Esophagus squamous epithelium (tissue), 4 donors: ENCODE data around the gene ASPRV1.

ENCODE experiments used
- CTCF ChIP-seq, 6 experiments: fragments of 450-650 bp in 4 of 6; fragments of 200-600 bp in 2 of 6; sonication (generic) in 2 of 6; IDR thresholded peaks; one replicate each; pipeline ENCODE4 v1.5.1; 2016 to 2019; ENCODE audit warnings: antibody characterized with exemption in 6 of 6, mild to moderate bottlenecking in 4 of 6, moderate library complexity in 4 of 6
- POLR2A ChIP-seq, 4 donors: fragments of 450-650 bp; IDR thresholded peaks; one replicate each; pipeline ENCODE4 v1.6.1; 2017; ENCODE audit warnings: antibody characterized with exemption in 4 of 4, mild to moderate bottlenecking in 4 of 4, moderate library complexity in 3 of 4

GRCh38 chr2:69946351-69947324 lies 14.8 kb downstream of the ASPRV1 start:
- TF ChIP-seq CTCF (IDR thresholded peaks at IDR 0.05) = no peak
- TF ChIP-seq POLR2A (IDR thresholded peaks at IDR 0.05) = no peak
